Keratinocyte (primary cell): ENCODE measurements around the gene LRRC47. TPM values are rescaled to one million over a fixed set of nuclear protein-coding genes. Genes with fewer than 3 reads are reported as not detected.

ENCODE experiments used
- DNase-seq: peaks from one replicate; pipeline ENCODE4 v3.0.0-alpha.2; 2011; ENCODE audit warnings: low read depth, missing footprints, low spot score
- FAIRE-seq: peaks from 2 replicates; lab custom pipeline; 2011; peaks lifted over from hg19 to GRCh38; lab: Jason Lieb, UNC
- H2AFZ ChIP-seq: 2 replicates; pipeline ENCODE4 v1.6.0; 2012; ENCODE audit warnings: low read length, control low read depth, inconsistent platforms; ENCODE audit not compliant: control insufficient read depth
- H3K27ac ChIP-seq: 2 replicates; pipeline ENCODE4 v1.5.1; 2011; ENCODE audit warnings: low read length; ENCODE audit not compliant: control insufficient read depth, insufficient read depth
- H3K27me3 ChIP-seq: 3 replicates; pipeline ENCODE4 v1.6.0; 2011; ENCODE audit warnings: low read length; ENCODE audit not compliant: control insufficient read depth, insufficient read depth; ENCODE audit errors: extremely low read depth
- H3K36me3 ChIP-seq, 2 experiments: 2 replicates in 1 of 2; 3 replicates in 1 of 2; pipeline ENCODE4 v1.5.1; 2011; ENCODE audit warnings: low read length in 2 of 2, mild to moderate bottlenecking in 1 of 2; ENCODE audit not compliant: control insufficient read depth in 2 of 2, insufficient read depth in 2 of 2; ENCODE audit errors: extremely low read depth in 1 of 2
- H3K4me1 ChIP-seq: 3 replicates; pipeline ENCODE4 v1.5.1; 2011; ENCODE audit warnings: low read length; ENCODE audit not compliant: control insufficient read depth, insufficient read depth; ENCODE audit errors: extremely low read depth
- H3K4me2 ChIP-seq: 3 replicates; pipeline ENCODE4 v1.6.0; 2011; ENCODE audit warnings: low read depth, low read length; ENCODE audit not compliant: control insufficient read depth, insufficient read depth; ENCODE audit errors: extremely low read depth
- H3K4me3 ChIP-seq, 3 experiments: fragments of 200-600 bp in 1 of 3; sonication (generic) in 1 of 3; 2 replicates in 2 of 3; 3 replicates in 1 of 3; pipeline ENCODE4 v1.5.1; 2011 to 2016; ENCODE audit warnings: low read length in 3 of 3, mild to moderate bottlenecking in 3 of 3, control low read depth in 2 of 3, inconsistent platforms in 1 of 3, low read depth in 1 of 3, mixed read lengths in 1 of 3, mixed run types in 1 of 3, moderate library complexity in 1 of 3; ENCODE audit not compliant: control insufficient read depth in 2 of 3, insufficient read depth in 2 of 3; ENCODE audit errors: extremely low read depth in 1 of 3
- H3K79me2 ChIP-seq: 2 replicates; pipeline ENCODE4 v1.6.0; 2012; ENCODE audit warnings: low read length; ENCODE audit not compliant: control insufficient read depth, insufficient read depth
- H3K9ac ChIP-seq: 3 replicates; pipeline ENCODE4 v1.6.0; 2011; ENCODE audit warnings: low read length; ENCODE audit not compliant: control insufficient read depth, insufficient read depth; ENCODE audit errors: extremely low read depth
- H3K9me1 ChIP-seq: 3 replicates; pipeline ENCODE4 v1.6.0; 2011; ENCODE audit warnings: low read length; ENCODE audit not compliant: control insufficient read depth, insufficient read depth; ENCODE audit errors: extremely low read depth
- H3K9me3 ChIP-seq: 2 replicates; pipeline ENCODE4 v1.5.1; 2012; ENCODE audit warnings: low read depth, low read length; ENCODE audit not compliant: control insufficient read depth
- H4K20me1 ChIP-seq: 3 replicates; pipeline ENCODE4 v1.6.0; 2011; ENCODE audit warnings: low read length; ENCODE audit not compliant: control insufficient read depth, insufficient read depth; ENCODE audit errors: extremely low read depth
- EZH2 ChIP-seq: IDR thresholded peaks from one replicate; pipeline ENCODE4 v1.6.1; 2012; ENCODE audit warnings: inconsistent platforms, mild to moderate bottlenecking, low read length, moderate library complexity
- dilution Hi-C: fragments of 300-500 bp; cut with MboI; formaldehyde crosslinking; loops from one replicate; pipeline ENCODE4 v1.7.0; 2020; ENCODE audit warnings: low sequenced_read_pairs; ENCODE audit not compliant: extremely low pct_ligation_motif_present
- polyA plus RNA-seq, 5 experiments: library from polyadenylated mRNA; depleted of rRNA in 3 of 5; stranded (reverse) in 3 of 5; stranded (forward) in 1 of 5; unstranded in 1 of 5; fragments of >200 nt; gene quantifications; 1 replicate in 1 of 5; 2 replicates in 3 of 5; 3 replicates in 1 of 5; pipeline versions ENCODE4 v1.2.1 to v1.2.3, GENCODE V29; 2011 to 2012; ENCODE audit warnings: missing spikeins in 2 of 5, low read depth in 1 of 5, low replicate concordance in 1 of 5
- TF ChIP-seq, protein P1 (sequence below), 3 experiments: IDR thresholded peaks in 1 of 3; conservative IDR thresholded peaks in 1 of 3; optimal IDR thresholded peaks in 1 of 3; 2 replicates in 2 of 3; 3 replicates in 1 of 3; pipeline versions ENCODE3 to v1.5.1; 2011; ENCODE audit warnings: low read length in 3 of 3, mild to moderate bottlenecking in 3 of 3, moderate library complexity in 2 of 3, control low read depth in 1 of 3, inconsistent platforms in 1 of 3; ENCODE audit not compliant: insufficient read depth in 2 of 3; ENCODE audit errors: extremely low read depth in 1 of 3

LRRC47 gene
- polyA plus RNA-seq, 1 donor (not counting 4 experiments of a cell fraction or from before 2014, with no cell fraction given), result 40.1 TPM

DNA sequence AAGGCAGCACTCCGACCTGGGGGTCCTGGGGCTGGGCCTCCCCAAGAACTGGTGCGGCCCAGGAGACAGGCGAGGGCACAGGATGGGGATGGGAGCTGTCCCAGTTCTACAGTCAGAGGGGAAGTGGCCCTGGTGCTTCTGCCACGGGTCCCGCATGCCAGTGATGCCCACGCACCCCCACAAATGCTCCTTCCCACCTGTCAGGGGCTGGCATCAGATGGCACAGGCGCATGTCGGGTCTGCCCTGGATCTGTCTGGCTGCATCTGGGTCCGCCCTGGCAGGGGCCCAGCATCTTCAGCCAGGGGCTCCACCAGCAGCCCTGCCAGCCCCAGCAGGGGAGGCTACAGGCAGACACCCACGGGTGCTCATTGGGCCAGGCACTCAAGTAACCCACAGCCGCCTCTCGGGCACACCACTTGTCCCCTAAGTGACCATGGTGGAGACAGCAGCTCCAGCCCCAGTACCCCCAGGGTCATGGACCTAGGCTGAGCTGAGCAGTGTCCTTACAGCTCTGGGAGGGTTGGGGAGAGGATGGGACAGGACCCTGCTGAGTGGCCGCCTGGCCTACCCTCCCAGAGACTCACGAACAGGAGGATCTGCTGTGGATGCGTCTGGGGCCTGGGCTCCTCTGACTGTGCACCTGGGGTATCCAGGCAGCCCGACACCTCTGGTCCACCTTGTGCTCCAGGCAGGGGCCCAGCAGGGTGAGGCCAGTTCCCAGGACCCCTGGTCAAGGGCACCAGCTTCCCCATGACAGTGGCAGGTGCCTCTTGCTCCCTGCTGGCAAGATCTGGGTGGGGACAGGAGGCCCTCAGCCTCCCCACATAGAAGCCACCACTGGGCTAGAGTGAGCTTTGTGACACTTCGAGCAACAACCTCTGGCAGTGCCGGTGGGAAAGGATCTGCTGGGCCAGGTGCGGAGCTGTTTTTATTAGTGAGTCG is 18.4 kb downstream of the LRRC47 start:
- no peak overlapping the region for H3K4me3 ChIP-seq
- no peaks in the 10 kb centered on the region for H3K9me3 ChIP-seq
- no peak overlapping the region for H3K27ac ChIP-seq
- dilution Hi-C loops, result no loop called here
- no peaks in the 10 kb centered on the region for H4K20me1 ChIP-seq
- H3K9me1 ChIP-seq, result no peaks in the 10 kb centered on the region
- FAIRE-seq (no peak), DNase-seq (no peak)
- peaks cover 17 to 22% of the 10 kb centered on the region in 2 experiments for H3K36me3 ChIP-seq
- TF ChIP-seq EZH2, result no peak
- TF ChIP-seq, protein P1, sequence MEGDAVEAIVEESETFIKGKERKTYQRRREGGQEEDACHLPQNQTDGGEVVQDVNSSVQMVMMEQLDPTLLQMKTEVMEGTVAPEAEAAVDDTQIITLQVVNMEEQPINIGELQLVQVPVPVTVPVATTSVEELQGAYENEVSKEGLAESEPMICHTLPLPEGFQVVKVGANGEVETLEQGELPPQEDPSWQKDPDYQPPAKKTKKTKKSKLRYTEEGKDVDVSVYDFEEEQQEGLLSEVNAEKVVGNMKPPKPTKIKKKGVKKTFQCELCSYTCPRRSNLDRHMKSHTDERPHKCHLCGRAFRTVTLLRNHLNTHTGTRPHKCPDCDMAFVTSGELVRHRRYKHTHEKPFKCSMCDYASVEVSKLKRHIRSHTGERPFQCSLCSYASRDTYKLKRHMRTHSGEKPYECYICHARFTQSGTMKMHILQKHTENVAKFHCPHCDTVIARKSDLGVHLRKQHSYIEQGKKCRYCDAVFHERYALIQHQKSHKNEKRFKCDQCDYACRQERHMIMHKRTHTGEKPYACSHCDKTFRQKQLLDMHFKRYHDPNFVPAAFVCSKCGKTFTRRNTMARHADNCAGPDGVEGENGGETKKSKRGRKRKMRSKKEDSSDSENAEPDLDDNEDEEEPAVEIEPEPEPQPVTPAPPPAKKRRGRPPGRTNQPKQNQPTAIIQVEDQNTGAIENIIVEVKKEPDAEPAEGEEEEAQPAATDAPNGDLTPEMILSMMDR (optimal IDR thresholded peaks at IDR 0.05 in 1 of 3, IDR thresholded peaks at IDR 0.05 in 1 of 3, conservative IDR thresholded peaks at IDR 0.05 in 1 of 3; ENCODE audit: extremely low read depth in 1 of 3, insufficient read depth in 2 of 3, low read length in 3 of 3), result no peak
- no peak overlapping the region for H3K9ac ChIP-seq
- no peaks in the 10 kb centered on the region for H3K27me3 ChIP-seq
- peaks cover 5% of the 10 kb centered on the region for H3K4me1 ChIP-seq
- H3K4me2 ChIP-seq, result no peak overlapping the region
- H3K79me2 ChIP-seq, result no peaks in the 10 kb centered on the region
- no peak overlapping the region for H2AFZ ChIP-seq

DNA sequence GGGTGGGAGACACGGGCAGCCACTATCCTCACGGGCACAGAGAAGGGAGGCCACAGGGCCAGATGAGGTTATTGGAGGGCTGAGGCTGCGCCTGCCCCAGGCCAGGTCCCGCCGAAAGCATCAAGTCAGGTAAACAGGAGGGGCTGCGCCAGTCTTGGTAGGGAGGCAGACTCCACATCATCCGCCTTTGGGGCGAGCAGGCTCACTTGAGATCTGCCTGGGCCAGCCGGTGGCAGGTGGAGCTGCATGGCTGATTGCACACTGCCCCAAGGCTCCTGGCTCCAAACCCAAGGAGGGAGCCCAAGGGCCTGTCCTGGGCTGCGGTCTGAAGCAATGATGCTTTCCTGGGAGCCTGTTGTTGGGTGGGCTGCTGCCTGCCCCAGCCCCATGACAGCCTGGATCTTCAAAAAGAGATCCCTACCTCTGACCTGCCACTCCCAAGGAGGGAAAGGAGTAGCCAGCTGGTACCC is 19.2 kb downstream of the LRRC47 start:
- Histone ChIP-seq H3K79me2 (no peaks in the 10 kb centered on the region), H3K27me3 (no peaks in the 10 kb centered on the region), H3K4me3 (no peak overlapping the region), H3K4me1 (peaks cover 5% of the 10 kb centered on the region), H3K9me3 (no peaks in the 10 kb centered on the region), H2AFZ (no peak overlapping the region), H3K27ac (no peak overlapping the region), H3K4me2 (no peak overlapping the region), H4K20me1 (no peaks in the 10 kb centered on the region), H3K36me3 (peaks cover 12 to 17% of the 10 kb centered on the region in 2 experiments), H3K9me1 (no peaks in the 10 kb centered on the region), H3K9ac (no peak overlapping the region)
- DNase-seq (no peak), FAIRE-seq (no peak)
- no peak for TF ChIP-seq EZH2
- TF ChIP-seq, protein P1 (optimal IDR thresholded peaks at IDR 0.05 in 1 of 3, IDR thresholded peaks at IDR 0.05 in 1 of 3, conservative IDR thresholded peaks at IDR 0.05 in 1 of 3; ENCODE audit: extremely low read depth in 1 of 3, insufficient read depth in 2 of 3, low read length in 3 of 3), result no peak
- dilution Hi-C loops, result no loop called here
